Smooth muscle cell (in vitro differentiated cells): ENCODE data around the gene PLEKHG4B. TPM values are rescaled to one million over a fixed set of nuclear protein-coding genes. Genes with fewer than 3 reads are reported as not detected.

Experiments used
- DNase-seq: peaks from one replicate; lab custom pipeline; 2025; ENCODE audit not compliant: unreplicated experiment; lab: John Stamatoyannopoulos, UW
- H2AFZ ChIP-seq: fragments of 200-600 bp; sonication (generic); 2 replicates; pipeline ENCODE4 v1.6.0; 2016; ENCODE audit warnings: antibody characterized with exemption, low read depth, mild to moderate bottlenecking
- H3F3A ChIP-seq: fragments of 200-600 bp; sonication (generic); 2 replicates; pipeline ENCODE4 v1.6.0; 2017; ENCODE audit warnings: antibody characterized with exemption, low read depth
- H3K27ac ChIP-seq: fragments of 200-600 bp; sonication (generic); 2 replicates; pipeline ENCODE4 v1.5.1; 2016; ENCODE audit warnings: low read depth, mild to moderate bottlenecking
- H3K27me3 ChIP-seq: fragments of 200-600 bp; sonication (generic); 2 replicates; pipeline ENCODE4 v1.6.1; 2016; ENCODE audit warnings: low read depth, mild to moderate bottlenecking
- H3K36me3 ChIP-seq: fragments of 200-600 bp; sonication (generic); 2 replicates; pipeline ENCODE4 v1.5.1; 2016; ENCODE audit warnings: low read depth
- H3K4me1 ChIP-seq: fragments of 200-600 bp; sonication (generic); 2 replicates; pipeline ENCODE4 v1.5.1; 2016; ENCODE audit warnings: low read depth
- H3K4me2 ChIP-seq: fragments of 200-600 bp; sonication (generic); 2 replicates; pipeline ENCODE4 v1.6.0; 2016; ENCODE audit warnings: mild to moderate bottlenecking
- H3K4me3 ChIP-seq: fragments of 200-600 bp; sonication (generic); 2 replicates; pipeline ENCODE4 v1.5.1; 2016; ENCODE audit warnings: mild to moderate bottlenecking
- H3K79me2 ChIP-seq: fragments of 200-600 bp; sonication (generic); 2 replicates; pipeline ENCODE4 v1.6.0; 2016; ENCODE audit warnings: low read depth, mild to moderate bottlenecking
- H3K9ac ChIP-seq: fragments of 200-600 bp; sonication (generic); 2 replicates; pipeline ENCODE4 v1.6.0; 2016; ENCODE audit warnings: low read depth
- H3K9me3 ChIP-seq: fragments of 200-600 bp; sonication (generic); replicated peaks from 2 replicates; pipeline ENCODE4 v1.5.1; 2016; ENCODE audit warnings: low read depth
- H4K20me1 ChIP-seq: fragments of 200-600 bp; sonication (generic); 2 replicates; pipeline ENCODE4 v1.6.0; 2016; ENCODE audit warnings: low read depth
- WGBS: methylation state at CpG from one replicate; pipeline ENCODE4 v1.1.7; 2016; ENCODE audit warnings: low lambda C conversion rate; 5-methylcytosine and 5-hydroxymethylcytosine counted together
- polyA plus RNA-seq: library from polyadenylated mRNA; unstranded; fragments of >200 nt; fragmentation: Nextera tagmentation; extraction: Ambion mirVana; gene quantifications from 2 replicates; pipeline ENCODE4 v1.2.1, GENCODE V29; 2016
- total RNA-seq: library from RNA; depleted of rRNA; stranded (reverse); fragments of >200 nt; gene quantifications from 2 replicates; pipeline ENCODE4 v1.2.3, GENCODE V29; 2014
- TF ChIP-seq, protein P1 (sequence below): fragments of 200-600 bp; sonication (generic); IDR thresholded peaks from 2 replicates; pipeline ENCODE4 v1.5.1; 2017; ENCODE audit warnings: borderline replicate concordance, mild to moderate bottlenecking, antibody characterized with exemption; ENCODE audit not compliant: insufficient read depth, poor library complexity, severe bottlenecking

The PLEKHG4B gene
- total and polyA plus RNA-seq, 2 experiments from 2014 or later = 6.3 to 12.1 TPM

DNA sequence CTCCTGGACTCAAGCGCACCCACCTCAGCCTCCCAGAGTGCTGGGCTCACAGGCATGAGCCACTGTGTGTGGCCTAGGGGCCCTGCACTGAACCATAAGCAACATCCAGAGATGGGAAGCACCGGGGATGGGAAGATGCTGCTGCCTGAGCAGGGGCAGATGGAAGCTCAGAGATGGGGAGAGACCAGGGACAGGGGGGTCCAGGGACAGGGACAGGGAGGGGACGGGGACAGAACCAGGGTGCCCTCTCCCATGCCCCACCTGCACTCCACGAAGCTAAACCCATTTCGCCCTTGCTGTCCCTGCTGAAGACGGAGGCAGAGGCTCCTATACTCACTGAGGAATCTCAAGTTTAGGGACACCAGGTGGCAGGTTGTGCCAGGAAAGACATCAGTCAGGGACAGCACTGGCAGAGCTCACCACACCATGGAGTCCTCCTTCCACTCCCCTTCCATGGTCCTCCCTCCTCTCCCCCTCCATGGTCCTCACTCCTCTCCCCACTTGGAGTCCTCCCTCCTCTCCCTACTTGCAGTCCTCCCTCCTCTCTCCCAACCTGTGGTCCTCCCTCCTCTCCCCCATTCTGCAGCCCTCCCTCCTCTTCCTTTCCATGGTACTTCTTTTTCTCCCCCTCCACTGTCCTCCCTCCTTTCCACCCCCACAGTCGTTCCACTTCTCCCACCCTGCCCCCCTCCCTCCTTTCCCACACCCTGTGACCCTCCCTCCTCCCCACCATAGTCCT lies 53.8 kb downstream of the PLEKHG4B start:
- Histone ChIP-seq H3K79me2 (no peaks in the 10 kb centered on the region), H3K9me3 (peaks cover 17% of the 10 kb centered on the region), H3K4me2 (no peak overlapping the region), H2AFZ (no peak overlapping the region), H4K20me1 (no peaks in the 10 kb centered on the region), H3K9ac (no peak overlapping the region), H3K27ac (no peak overlapping the region), H3K36me3 (peaks cover 7% of the 10 kb centered on the region), H3F3A (no peaks in the 10 kb centered on the region), H3K27me3 (no peaks in the 10 kb centered on the region), H3K4me3 (no peak overlapping the region), H3K4me1 (no peaks in the 10 kb centered on the region)
- TF ChIP-seq, protein P1, sequence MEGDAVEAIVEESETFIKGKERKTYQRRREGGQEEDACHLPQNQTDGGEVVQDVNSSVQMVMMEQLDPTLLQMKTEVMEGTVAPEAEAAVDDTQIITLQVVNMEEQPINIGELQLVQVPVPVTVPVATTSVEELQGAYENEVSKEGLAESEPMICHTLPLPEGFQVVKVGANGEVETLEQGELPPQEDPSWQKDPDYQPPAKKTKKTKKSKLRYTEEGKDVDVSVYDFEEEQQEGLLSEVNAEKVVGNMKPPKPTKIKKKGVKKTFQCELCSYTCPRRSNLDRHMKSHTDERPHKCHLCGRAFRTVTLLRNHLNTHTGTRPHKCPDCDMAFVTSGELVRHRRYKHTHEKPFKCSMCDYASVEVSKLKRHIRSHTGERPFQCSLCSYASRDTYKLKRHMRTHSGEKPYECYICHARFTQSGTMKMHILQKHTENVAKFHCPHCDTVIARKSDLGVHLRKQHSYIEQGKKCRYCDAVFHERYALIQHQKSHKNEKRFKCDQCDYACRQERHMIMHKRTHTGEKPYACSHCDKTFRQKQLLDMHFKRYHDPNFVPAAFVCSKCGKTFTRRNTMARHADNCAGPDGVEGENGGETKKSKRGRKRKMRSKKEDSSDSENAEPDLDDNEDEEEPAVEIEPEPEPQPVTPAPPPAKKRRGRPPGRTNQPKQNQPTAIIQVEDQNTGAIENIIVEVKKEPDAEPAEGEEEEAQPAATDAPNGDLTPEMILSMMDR = no peak
- 97% methylated on average over 6 of the region's 7 CpGs for WGBS
- no peak for DNase-seq

- Histone ChIP-seq H3K4me2 (no peak overlapping the region), H3K36me3 (peaks cover 7% of the 10 kb centered on the region), H3K27me3 (no peaks in the 10 kb centered on the region), H3K4me3 (no peak overlapping the region), H3K27ac (no peak overlapping the region), H3K79me2 (no peaks in the 10 kb centered on the region), H4K20me1 (no peaks in the 10 kb centered on the region), H3K9me3 (peaks cover 17% of the 10 kb centered on the region), H3K9ac (no peak overlapping the region), H2AFZ (no peak overlapping the region), H3F3A (no peaks in the 10 kb centered on the region), H3K4me1 (no peaks in the 10 kb centered on the region)
- 96% methylated on average over 1 of the region's 1 CpG for WGBS
- no peak for DNase-seq
- TF ChIP-seq, protein P1 = no peak
Measured at GRCh38 chr5:147751-148150, 55.8 kb downstream of the PLEKHG4B start.

GRCh38 chr5:149745-150485 lies 57.9 kb downstream of the PLEKHG4B start:
- Histone ChIP-seq H3K36me3 (peaks cover 7% of the 10 kb centered on the region), H3K4me2 (no peak overlapping the region), H3K4me3 (no peak overlapping the region), H3K27ac (no peak overlapping the region), H3K79me2 (no peaks in the 10 kb centered on the region), H3K4me1 (no peaks in the 10 kb centered on the region), H3K27me3 (no peaks in the 10 kb centered on the region), H3K9me3 (peaks cover 17% of the 10 kb centered on the region), H3K9ac (no peak overlapping the region), H2AFZ (no peak overlapping the region), H4K20me1 (no peaks in the 10 kb centered on the region), H3F3A (no peaks in the 10 kb centered on the region)
- TF ChIP-seq, protein P1 = no peak
- DNase-seq = no peak
- WGBS = 90% methylated on average over 6 of the region's 6 CpGs
